ENCODE measurements around the gene ZC3H10. TPM values are rescaled to one million over a fixed set of nuclear protein-coding genes. Genes with fewer than 3 reads are reported as not detected.

The ZC3H10 gene
- total RNA-seq, 2 donors from 2014 or later = 6.8 to 8.7 TPM

DNA sequence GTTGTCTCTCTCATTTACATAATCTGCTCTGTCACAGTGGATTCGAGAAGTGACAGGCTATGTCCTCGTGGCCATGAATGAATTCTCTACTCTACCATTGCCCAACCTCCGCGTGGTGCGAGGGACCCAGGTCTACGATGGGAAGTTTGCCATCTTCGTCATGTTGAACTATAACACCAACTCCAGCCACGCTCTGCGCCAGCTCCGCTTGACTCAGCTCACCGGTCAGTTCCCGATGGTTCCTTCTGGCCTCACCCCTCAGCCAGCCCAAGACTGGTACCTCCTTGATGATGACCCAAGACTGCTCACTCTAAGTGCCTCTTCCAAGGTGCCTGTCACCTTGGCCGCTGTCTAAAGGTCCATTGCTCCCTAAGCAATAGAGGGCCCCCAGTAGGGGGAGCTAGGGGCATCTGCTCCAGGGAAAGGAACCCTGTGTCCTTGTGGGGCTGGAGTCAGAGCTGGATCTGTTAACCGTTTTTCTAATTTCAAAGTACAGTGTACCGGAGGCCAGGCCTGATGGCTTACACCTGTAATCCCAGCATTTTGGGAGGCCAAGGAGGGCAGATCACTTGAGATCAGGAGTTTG, 33.0 kb upstream of the ZC3H10 start:
- ATAC-seq (no peak), DNase-seq (no peak)
- no peaks in the 10 kb centered on the region for H3K27me3 Mint-ChIP-seq

DNA sequence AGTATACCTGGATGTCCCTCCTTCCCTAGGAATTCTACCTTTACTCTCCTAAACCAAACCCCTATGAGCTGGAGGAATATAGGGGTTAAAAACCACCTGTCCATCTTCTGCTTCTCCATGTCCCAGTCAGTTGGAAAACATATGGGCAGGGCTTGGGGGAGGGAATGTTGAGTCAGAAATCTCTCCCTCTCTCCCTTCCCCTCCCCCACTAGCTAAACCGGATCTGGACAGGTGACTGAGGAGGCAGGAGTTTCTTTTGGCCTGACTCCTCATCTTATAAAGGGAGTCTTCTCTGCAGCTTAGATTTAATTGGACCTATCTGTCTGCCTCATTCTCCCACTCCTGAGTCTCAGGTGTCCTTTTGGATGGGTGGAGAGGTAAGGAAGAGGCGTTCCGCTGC, 32.0 kb upstream of the ZC3H10 start:
- H3K27ac Mint-ChIP-seq = no peak overlapping the region
- no peak overlapping the region for H3K4me3 Mint-ChIP-seq
- ATAC-seq (no peak), DNase-seq (no peak)
- H3K9me3 ChIP-seq (ENCODE audit: control insufficient read depth, low read length, poor library complexity, severe bottlenecking) = no peaks in the 10 kb centered on the region
- no peaks in the 10 kb centered on the region for H3K36me3 Mint-ChIP-seq (ENCODE audit: low read depth)
- H3K27me3 Mint-ChIP-seq = no peaks in the 10 kb centered on the region
- peaks cover under 1% of the 10 kb centered on the region for H3K4me1 Mint-ChIP-seq

More for the DNA sequence above, 33.0 kb upstream of the ZC3H10 start:
- Mint-ChIP-seq H3K4me3 (no peak overlapping the region), H3K4me1 (peaks cover 5% of the 10 kb centered on the region), H3K27ac (no peak overlapping the region), H3K36me3 (ENCODE audit: low read depth) (no peaks in the 10 kb centered on the region)
- H3K9me3 ChIP-seq (ENCODE audit: control insufficient read depth, low read length, poor library complexity, severe bottlenecking) = no peaks in the 10 kb centered on the region

DNA sequence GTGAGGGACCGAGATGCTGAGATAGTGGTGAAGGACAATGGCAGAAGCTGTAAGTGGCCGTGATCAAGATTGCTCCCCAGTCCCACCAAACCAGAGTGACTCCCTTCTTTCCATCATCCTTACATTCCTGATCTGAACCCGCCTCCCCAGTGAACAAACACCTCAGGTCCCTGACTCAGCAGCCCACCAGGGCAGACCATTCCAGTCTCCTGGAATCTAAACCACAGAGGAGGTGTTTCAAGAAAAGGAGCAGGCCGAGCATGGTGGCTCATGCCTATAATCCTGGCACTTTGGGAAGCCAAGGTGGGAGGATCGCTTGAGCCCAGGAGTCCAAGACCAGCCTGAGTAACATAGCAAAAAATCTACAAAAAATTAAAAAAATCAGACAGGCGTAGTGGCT, 31.5 kb upstream of the ZC3H10 start:
- no peak for ATAC-seq
- Mint-ChIP-seq H3K36me3 (ENCODE audit: low read depth) (no peaks in the 10 kb centered on the region), H3K27ac (no peak overlapping the region), H3K4me3 (no peak overlapping the region), H3K4me1 (no peaks in the 10 kb centered on the region), H3K27me3 (no peaks in the 10 kb centered on the region)
- DNase-seq = no peak
- no peaks in the 10 kb centered on the region for H3K9me3 ChIP-seq (ENCODE audit: control insufficient read depth, low read length, poor library complexity, severe bottlenecking)

DNA sequence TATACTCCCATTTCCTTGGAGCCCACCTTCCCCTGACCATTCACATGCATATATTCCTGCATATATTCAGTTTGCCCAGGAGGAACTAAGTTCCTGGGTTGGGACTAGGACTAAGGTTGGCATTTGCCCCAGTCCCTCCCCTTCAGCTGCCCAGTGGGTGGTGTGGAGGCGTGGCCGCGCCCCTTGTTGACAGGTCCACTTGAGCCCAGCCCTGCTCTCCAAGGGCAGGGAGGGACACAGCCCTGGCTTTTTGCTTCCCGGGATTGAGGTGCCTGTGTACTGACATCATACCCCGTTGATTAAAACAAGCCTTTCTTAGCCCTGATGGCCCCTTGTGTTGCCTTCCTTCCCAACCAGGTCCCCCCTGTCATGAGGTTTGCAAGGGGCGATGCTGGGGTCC, 30.8 kb upstream of the ZC3H10 start:
- DNase-seq (no peak), ATAC-seq (no peak)
- Mint-ChIP-seq H3K4me1 (no peaks in the 10 kb centered on the region), H3K4me3 (no peak overlapping the region), H3K27me3 (no peaks in the 10 kb centered on the region), H3K27ac (no peak overlapping the region), H3K36me3 (ENCODE audit: low read depth) (no peaks in the 10 kb centered on the region)
- H3K9me3 ChIP-seq (ENCODE audit: control insufficient read depth, low read length, poor library complexity, severe bottlenecking) = no peaks in the 10 kb centered on the region

DNA sequence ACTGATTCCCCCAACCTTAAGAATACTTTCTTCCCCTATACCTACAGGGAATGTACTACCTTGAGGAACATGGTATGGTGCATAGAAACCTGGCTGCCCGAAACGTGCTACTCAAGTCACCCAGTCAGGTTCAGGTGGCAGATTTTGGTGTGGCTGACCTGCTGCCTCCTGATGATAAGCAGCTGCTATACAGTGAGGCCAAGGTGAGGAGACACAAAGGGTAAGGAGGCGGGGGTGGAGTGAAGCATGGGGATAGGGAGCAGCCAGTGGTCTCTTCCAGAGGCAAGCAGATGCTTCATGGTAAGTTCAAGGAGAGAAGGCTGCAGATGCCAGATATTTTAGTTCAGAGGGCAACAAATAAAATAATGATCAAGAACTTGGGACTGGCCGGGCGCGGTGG, 20.3 kb upstream of the ZC3H10 start:
- H3K27ac Mint-ChIP-seq = no peak overlapping the region
- peaks cover 25% of the 10 kb centered on the region for H3K4me1 Mint-ChIP-seq
- no peaks in the 10 kb centered on the region for H3K9me3 ChIP-seq (ENCODE audit: control insufficient read depth, low read length, poor library complexity, severe bottlenecking)
- DNase-seq = no peak
- H3K4me3 Mint-ChIP-seq = no peak overlapping the region
- H3K36me3 Mint-ChIP-seq (ENCODE audit: low read depth) = peaks cover 2% of the 10 kb centered on the region
- no peak for ATAC-seq
- H3K27me3 Mint-ChIP-seq = peaks cover 6% of the 10 kb centered on the region

DNA sequence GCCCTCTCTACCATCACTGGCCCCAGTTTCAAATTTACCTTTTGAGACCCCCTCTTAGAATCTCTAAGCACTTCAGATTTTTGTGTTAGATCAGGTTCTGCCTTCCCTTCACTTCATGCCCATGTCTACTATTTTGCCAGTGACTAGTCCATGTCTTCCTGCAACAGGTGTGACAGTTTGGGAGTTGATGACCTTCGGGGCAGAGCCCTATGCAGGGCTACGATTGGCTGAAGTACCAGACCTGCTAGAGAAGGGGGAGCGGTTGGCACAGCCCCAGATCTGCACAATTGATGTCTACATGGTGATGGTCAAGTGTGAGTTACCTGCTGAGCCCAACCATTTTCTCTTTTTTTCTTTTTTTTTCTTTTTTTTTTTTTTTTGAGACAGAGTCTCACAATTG, 19.5 kb upstream of the ZC3H10 start:
- Mint-ChIP-seq H3K27me3 (no peaks in the 10 kb centered on the region), H3K27ac (no peak overlapping the region), H3K4me3 (no peak overlapping the region), H3K4me1 (peaks cover 30% of the 10 kb centered on the region), H3K36me3 (ENCODE audit: low read depth) (no peaks in the 10 kb centered on the region)
- no peak for ATAC-seq
- no peaks in the 10 kb centered on the region for H3K9me3 ChIP-seq (ENCODE audit: control insufficient read depth, low read length, poor library complexity, severe bottlenecking)
- DNase-seq = no peak

DNA sequence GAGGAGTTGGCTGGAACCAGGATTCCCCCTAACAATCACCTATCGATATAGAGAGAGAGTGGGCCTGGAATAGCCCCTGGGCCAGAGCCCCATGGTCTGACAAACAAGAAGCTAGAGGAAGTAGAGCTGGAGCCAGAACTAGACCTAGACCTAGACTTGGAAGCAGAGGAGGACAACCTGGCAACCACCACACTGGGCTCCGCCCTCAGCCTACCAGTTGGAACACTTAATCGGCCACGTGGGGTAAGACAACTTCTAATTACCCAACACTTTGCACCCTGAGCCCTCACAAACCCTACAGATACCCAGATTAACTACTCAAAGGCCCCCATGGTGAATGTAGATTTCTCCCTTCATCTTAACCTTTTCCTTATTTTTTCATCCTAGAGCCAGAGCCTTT, 18.3 kb upstream of the ZC3H10 start:
- no peaks in the 10 kb centered on the region for H3K9me3 ChIP-seq (ENCODE audit: control insufficient read depth, low read length, poor library complexity, severe bottlenecking)
- peaks cover 2% of the 10 kb centered on the region for H3K36me3 Mint-ChIP-seq (ENCODE audit: low read depth)
- no peak for DNase-seq
- ATAC-seq = no peak
- peaks cover 40% of the 10 kb centered on the region for H3K4me1 Mint-ChIP-seq
- H3K4me3 Mint-ChIP-seq = no peak overlapping the region
- H3K27me3 Mint-ChIP-seq = no peaks in the 10 kb centered on the region
- peak overlapping the region; percentile 94 for H3K27ac Mint-ChIP-seq

DNA sequence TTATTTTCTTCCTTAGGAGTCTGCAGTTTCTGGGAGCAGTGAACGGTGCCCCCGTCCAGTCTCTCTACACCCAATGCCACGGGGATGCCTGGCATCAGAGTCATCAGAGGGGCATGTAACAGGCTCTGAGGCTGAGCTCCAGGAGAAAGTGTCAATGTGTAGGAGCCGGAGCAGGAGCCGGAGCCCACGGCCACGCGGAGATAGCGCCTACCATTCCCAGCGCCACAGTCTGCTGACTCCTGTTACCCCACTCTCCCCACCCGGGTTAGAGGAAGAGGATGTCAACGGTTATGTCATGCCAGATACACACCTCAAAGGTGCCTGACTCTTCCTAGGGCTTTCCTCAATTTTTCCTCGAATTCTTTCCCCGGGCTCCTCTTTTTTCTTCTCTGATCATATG, 17.0 kb upstream of the ZC3H10 start:
- H3K9me3 ChIP-seq (ENCODE audit: control insufficient read depth, low read length, poor library complexity, severe bottlenecking) = no peaks in the 10 kb centered on the region
- H3K27ac Mint-ChIP-seq = peak overlapping the region; percentile 94
- DNase-seq = no peak
- peaks cover 2% of the 10 kb centered on the region for H3K36me3 Mint-ChIP-seq (ENCODE audit: low read depth)
- H3K27me3 Mint-ChIP-seq = no peaks in the 10 kb centered on the region
- ATAC-seq = no peak
- H3K4me3 Mint-ChIP-seq = no peak overlapping the region
- peaks cover 45% of the 10 kb centered on the region for H3K4me1 Mint-ChIP-seq

DNA sequence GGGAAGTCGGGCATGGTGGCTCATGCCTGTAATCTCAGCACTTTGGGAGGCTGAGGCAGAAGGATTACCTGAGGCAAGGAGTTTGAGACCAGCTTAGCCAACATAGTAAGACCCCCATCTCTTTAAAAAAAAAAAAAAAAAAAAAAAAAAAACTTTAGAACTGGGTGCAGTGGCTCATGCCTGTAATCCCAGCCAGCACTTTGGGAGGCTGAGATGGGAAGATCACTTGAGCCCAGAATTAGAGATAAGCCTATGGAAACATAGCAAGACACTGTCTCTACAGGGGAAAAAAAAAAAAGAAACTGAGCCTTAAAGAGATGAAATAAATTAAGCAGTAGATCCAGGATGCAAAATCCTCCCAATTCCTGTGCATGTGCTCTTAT, 15.4 kb upstream of the ZC3H10 start:
- peaks cover 54% of the 10 kb centered on the region for H3K4me1 Mint-ChIP-seq
- ATAC-seq (no peak), DNase-seq (no peak)
- H3K4me3 Mint-ChIP-seq = peak overlapping the region; percentile 100
- H3K27me3 Mint-ChIP-seq = no peaks in the 10 kb centered on the region
- H3K9me3 ChIP-seq (ENCODE audit: control insufficient read depth, low read length, poor library complexity, severe bottlenecking) = no peaks in the 10 kb centered on the region
- H3K27ac Mint-ChIP-seq = peak overlapping the region; percentile 99
- peaks cover 2% of the 10 kb centered on the region for H3K36me3 Mint-ChIP-seq (ENCODE audit: low read depth)

DNA sequence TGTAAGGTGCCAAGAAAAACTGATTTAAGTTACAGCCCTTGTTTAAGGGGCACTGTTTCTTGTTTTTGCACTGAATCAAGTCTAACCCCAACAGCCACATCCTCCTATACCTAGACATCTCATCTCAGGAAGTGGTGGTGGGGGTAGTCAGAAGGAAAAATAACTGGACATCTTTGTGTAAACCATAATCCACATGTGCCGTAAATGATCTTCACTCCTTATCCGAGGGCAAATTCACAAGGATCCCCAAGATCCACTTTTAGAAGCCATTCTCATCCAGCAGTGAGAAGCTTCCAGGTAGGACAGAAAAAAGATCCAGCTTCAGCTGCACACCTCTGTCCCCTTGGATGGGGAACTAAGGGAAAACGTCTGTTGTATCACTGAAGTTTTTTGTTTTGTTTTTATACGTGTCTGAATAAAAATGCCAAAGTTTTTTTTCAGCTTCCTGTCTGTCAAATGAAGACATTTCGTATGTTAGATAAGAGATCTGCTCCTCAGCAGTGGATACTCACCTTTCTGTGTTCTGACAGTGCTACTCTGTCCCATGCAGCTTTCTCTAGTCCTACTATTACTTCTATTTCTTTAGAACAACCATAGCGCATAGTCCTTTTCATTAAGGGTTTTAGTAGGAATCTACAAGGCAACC, 14.9 kb upstream of the ZC3H10 start:
- no peaks in the 10 kb centered on the region for H3K27me3 Mint-ChIP-seq

DNA sequence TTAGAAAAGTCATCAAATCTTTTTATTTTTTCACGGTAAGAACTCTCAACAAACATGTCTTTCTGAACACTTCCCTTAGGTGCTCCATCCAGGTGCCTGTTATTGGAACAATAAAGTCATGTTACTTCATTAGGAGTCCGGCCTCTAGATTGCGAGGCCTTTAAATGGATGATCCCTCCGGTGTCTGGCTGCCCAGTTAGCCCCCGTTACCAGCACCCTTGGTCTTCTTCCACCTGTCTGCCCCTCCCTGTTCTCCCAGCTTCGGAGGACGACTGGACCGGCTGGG, 14.3 kb upstream of the ZC3H10 start:
- Mint-ChIP-seq H3K27ac (peak overlapping the region; percentile 99), H3K36me3 (ENCODE audit: low read depth) (peaks cover 2% of the 10 kb centered on the region), H3K4me3 (peak overlapping the region; percentile 100), H3K27me3 (no peaks in the 10 kb centered on the region), H3K4me1 (peaks cover 52% of the 10 kb centered on the region)
- no peaks in the 10 kb centered on the region for H3K9me3 ChIP-seq (ENCODE audit: control insufficient read depth, low read length, poor library complexity, severe bottlenecking)
- ATAC-seq = peak; percentile 2
- DNase-seq = no peak

More for the DNA sequence above, 14.9 kb upstream of the ZC3H10 start:
- no peaks in the 10 kb centered on the region for H3K9me3 ChIP-seq (ENCODE audit: control insufficient read depth, low read length, poor library complexity, severe bottlenecking)
- peaks cover 52% of the 10 kb centered on the region for H3K4me1 Mint-ChIP-seq
- ATAC-seq = peak; percentile 20
- no peak for DNase-seq
- peaks cover 2% of the 10 kb centered on the region for H3K36me3 Mint-ChIP-seq (ENCODE audit: low read depth)
- H3K4me3 Mint-ChIP-seq = peak overlapping the region; percentile 100
- H3K27ac Mint-ChIP-seq = peak overlapping the region; percentile 99

DNA sequence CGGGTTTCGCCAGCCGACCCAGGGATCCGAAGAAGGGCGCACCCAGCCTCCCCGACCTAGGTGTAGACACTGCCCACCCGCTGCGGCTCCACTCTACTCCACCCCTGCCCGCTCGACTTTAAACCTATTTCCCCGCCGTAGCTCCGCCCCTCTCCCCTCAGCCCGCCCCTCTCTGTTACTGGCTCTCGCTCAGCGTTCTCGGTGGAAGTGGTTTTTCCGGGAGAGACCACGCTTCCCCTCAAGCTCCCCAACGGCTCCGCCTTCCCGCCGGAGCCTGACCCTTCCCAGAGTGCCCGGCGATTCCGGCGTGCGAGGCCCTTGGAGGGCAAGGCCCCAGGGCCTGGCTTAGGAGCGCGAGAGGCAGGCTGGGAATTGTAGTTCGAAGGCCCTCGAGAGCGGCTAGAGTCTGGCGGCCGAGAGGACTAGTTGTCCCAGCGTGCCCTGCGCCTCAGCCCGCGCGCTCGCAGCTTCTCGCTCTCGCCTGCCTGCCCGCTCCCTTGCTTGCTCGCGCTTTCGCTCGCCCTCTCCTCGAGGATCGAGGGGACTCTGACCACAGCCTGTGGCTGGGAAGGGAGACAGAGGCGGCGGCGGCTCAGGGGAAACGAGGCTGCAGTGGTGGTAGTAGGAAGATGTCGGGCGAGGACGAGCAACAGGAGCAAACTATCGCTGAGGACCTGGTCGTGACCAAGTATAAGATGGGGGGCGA, 13.8 kb upstream of the ZC3H10 start, which contains the start of gene PA2G4:
TSS of gene PA2G4 (plus strand) at position 451 of the 706 bp plus-strand sequence. CDS start at position 630, 179 bp downstream.
- peaks cover 52% of the 10 kb centered on the region for H3K4me1 Mint-ChIP-seq
- peaks cover 2% of the 10 kb centered on the region for H3K36me3 Mint-ChIP-seq (ENCODE audit: low read depth)
- peak; percentile 91 for ATAC-seq
- DNase-seq = peak; percentile 82 to 87 (median 85)
- H3K4me3 Mint-ChIP-seq = peak within 1 kb of the TSS; percentile 100
- H3K27ac Mint-ChIP-seq = peak within 1 kb of the TSS; percentile 99
- H3K27me3 Mint-ChIP-seq = no peaks in the 10 kb centered on the region
- no peaks in the 10 kb centered on the region for H3K9me3 ChIP-seq (ENCODE audit: control insufficient read depth, low read length, poor library complexity, severe bottlenecking)

DNA sequence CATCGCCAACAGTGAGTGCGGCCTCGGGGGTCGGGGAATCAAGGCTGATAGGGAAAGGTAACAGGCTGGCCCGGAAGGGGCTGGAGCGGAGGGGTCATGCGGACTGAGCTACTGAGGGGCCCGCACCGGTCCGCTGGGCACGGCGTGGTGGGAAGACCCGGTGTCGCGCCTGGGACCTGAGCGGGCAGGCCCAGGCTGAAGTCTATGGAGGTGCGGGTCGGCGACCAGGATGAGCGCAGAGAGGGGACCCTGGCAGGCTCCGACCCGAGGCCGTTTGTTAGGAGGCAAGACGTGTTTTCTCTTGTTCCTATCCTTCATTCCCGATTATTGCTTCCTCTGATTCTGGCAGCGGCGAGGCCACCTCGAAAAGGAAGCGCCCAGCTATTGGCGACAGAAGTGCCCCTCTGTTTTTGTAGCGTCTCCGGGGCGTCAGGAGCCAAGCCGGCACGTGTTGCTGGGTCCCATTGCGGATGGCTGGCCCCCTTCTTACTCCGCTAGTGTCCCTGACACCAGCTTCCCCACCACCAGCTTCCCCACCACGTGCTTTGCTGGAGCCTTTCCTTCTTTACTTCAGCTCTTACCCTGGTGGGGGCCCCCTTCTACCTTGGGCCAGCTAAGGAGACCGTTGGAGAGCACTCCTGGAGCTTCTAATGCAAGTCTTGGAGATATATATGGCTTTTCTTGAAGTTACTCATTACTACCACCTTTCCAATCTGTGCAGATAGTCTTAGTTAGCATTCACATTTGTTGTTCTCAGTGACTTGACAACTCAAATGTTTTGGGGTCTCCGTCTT, 13.1 kb upstream of the ZC3H10 start:
- no peaks in the 10 kb centered on the region for H3K9me3 ChIP-seq (ENCODE audit: control insufficient read depth, low read length, poor library complexity, severe bottlenecking)
- ATAC-seq (peak; percentile 2), DNase-seq (peak in 2 of 3 donors; percentile 12 to 16)
- H3K4me3 Mint-ChIP-seq = peak overlapping the region; percentile 100
- peaks cover 2% of the 10 kb centered on the region for H3K36me3 Mint-ChIP-seq (ENCODE audit: low read depth)
- peak overlapping the region; percentile 99 for H3K27ac Mint-ChIP-seq
- no peaks in the 10 kb centered on the region for H3K27me3 Mint-ChIP-seq
- peaks cover 49% of the 10 kb centered on the region for H3K4me1 Mint-ChIP-seq
